Measurements from ENCODE around the gene MED31. TPM values are rescaled to one million over a fixed set of nuclear protein-coding genes. Genes with fewer than 3 reads are reported as not detected.
A peak's percentile ranks its signal among the peaks of the same experiment; 100 is the strongest.

MED31 gene
- total RNA-seq, 2 experiments from 2014 or later: 17.7 to 24.5 TPM

- no peak for DNase-seq
- H3K4me3 Mint-ChIP-seq: no peak overlapping the region
- no peaks in the 10 kb centered on the region for H3K36me3 Mint-ChIP-seq (ENCODE audit: low read depth)
- ChIA-PET POLR2A (no interaction called here), CTCF (interaction anchor here (0.6 kb wide), 1 partner anchor 29 kb away, joined by 3 read pairs; no protein-coding TSS in a partner anchor)
- H3K9me3 Mint-ChIP-seq (ENCODE audit: low read depth): no peaks in the 10 kb centered on the region
- H3K27ac Mint-ChIP-seq: no peak overlapping the region
- H3K27me3 Mint-ChIP-seq: peaks cover 22% of the 10 kb centered on the region
- intact Hi-C loops (cut with DNase I, micrococcal nuclease): no loop called here
- ATAC-seq: no peak
- no peaks in the 10 kb centered on the region for H3K4me1 Mint-ChIP-seq
These were observed 34.6 kb upstream of the MED31 start for GRCh38 chr17:6686026-6686425.

- ATAC-seq: no peak
- Mint-ChIP-seq H3K36me3 (ENCODE audit: low read depth) (no peaks in the 10 kb centered on the region), H3K9me3 (ENCODE audit: low read depth) (no peaks in the 10 kb centered on the region), H3K4me1 (no peaks in the 10 kb centered on the region), H3K27ac (no peak overlapping the region), H3K4me3 (no peak overlapping the region), H3K27me3 (peaks cover 22% of the 10 kb centered on the region)
- DNase-seq: no peak
- ChIA-PET CTCF (interaction anchor here (0.6 kb wide), 1 partner anchor 105 kb away, joined by 3 read pairs; no protein-coding TSS in a partner anchor), POLR2A (no interaction called here)
- intact Hi-C loops (cut with DNase I, micrococcal nuclease): no loop called here
These were observed 33.7 kb upstream of the MED31 start for GRCh38 chr17:6684881-6685767.

GRCh38 chr17:6684460-6684783 is 33.0 kb upstream of the MED31 start:
- Mint-ChIP-seq H3K36me3 (ENCODE audit: low read depth) (no peaks in the 10 kb centered on the region), H3K27ac (no peak overlapping the region), H3K9me3 (ENCODE audit: low read depth) (no peaks in the 10 kb centered on the region), H3K4me3 (no peak overlapping the region), H3K4me1 (no peaks in the 10 kb centered on the region), H3K27me3 (peaks cover 21% of the 10 kb centered on the region)
- ChIA-PET CTCF (no interaction called here), POLR2A (no interaction called here)
- ATAC-seq (no peak), DNase-seq (no peak)
- intact Hi-C loops (cut with DNase I, micrococcal nuclease): no loop called here

GRCh38 chr17:6683730-6684459 is 32.5 kb upstream of the MED31 start:
- H3K4me1 Mint-ChIP-seq: no peaks in the 10 kb centered on the region
- ChIA-PET CTCF (no interaction called here), POLR2A (no interaction called here)

GRCh38 chr17:6683081-6683684 is 31.8 kb upstream of the MED31 start:
- ChIA-PET POLR2A (no interaction called here), CTCF (interaction anchor here (0.9 to 1.5 kb wide), 3 partner anchors 11 to 160 kb away, joined by 3 to 4 read pairs (median 4); no protein-coding TSS in a partner anchor)
- ATAC-seq (no peak), DNase-seq (no peak)
- no peaks in the 10 kb centered on the region for H3K4me1 Mint-ChIP-seq
- peaks cover 23% of the 10 kb centered on the region for H3K27me3 Mint-ChIP-seq
- intact Hi-C loops (cut with DNase I, micrococcal nuclease): no loop called here
- no peak overlapping the region for H3K4me3 Mint-ChIP-seq
- no peaks in the 10 kb centered on the region for H3K9me3 Mint-ChIP-seq (ENCODE audit: low read depth)
- H3K36me3 Mint-ChIP-seq (ENCODE audit: low read depth): no peaks in the 10 kb centered on the region
- H3K27ac Mint-ChIP-seq: no peak overlapping the region

More at GRCh38 chr17:6683730-6684459, 32.5 kb upstream of the MED31 start:
- Mint-ChIP-seq H3K9me3 (ENCODE audit: low read depth) (no peaks in the 10 kb centered on the region), H3K4me3 (no peak overlapping the region), H3K27ac (no peak overlapping the region), H3K36me3 (ENCODE audit: low read depth) (no peaks in the 10 kb centered on the region), H3K27me3 (peaks cover 21% of the 10 kb centered on the region)
- intact Hi-C loops (cut with DNase I, micrococcal nuclease): no loop called here
- ATAC-seq: no peak
- DNase-seq: no peak

GRCh38 chr17:6682339-6682738 is 30.9 kb upstream of the MED31 start:
- POLR2A ChIA-PET: no interaction called here
- Mint-ChIP-seq H3K27ac (no peak overlapping the region), H3K9me3 (ENCODE audit: low read depth) (no peaks in the 10 kb centered on the region), H3K4me1 (peaks cover 3% of the 10 kb centered on the region), H3K4me3 (no peak overlapping the region), H3K27me3 (peaks cover 19% of the 10 kb centered on the region), H3K36me3 (ENCODE audit: low read depth) (no peaks in the 10 kb centered on the region)
- CTCF ChIA-PET: interaction anchor here (0.9 to 1.5 kb wide), 3 partner anchors 10 to 161 kb away, joined by 3 to 4 read pairs (median 4); no protein-coding TSS in a partner anchor
- ATAC-seq (no peak), DNase-seq (no peak)
- intact Hi-C loops (cut with DNase I, micrococcal nuclease): no loop called here

- H3K4me3 Mint-ChIP-seq: no peak overlapping the region
- ChIA-PET CTCF (interaction anchor here (1.2 kb wide), 1 partner anchor 162 kb away, joined by 4 read pairs; no protein-coding TSS in a partner anchor), POLR2A (no interaction called here)
- peaks cover 14% of the 10 kb centered on the region for H3K27me3 Mint-ChIP-seq
- no peaks in the 10 kb centered on the region for H3K36me3 Mint-ChIP-seq (ENCODE audit: low read depth)
- DNase-seq (no peak), ATAC-seq (no peak)
- intact Hi-C loops (cut with DNase I, micrococcal nuclease): no loop called here
- H3K27ac Mint-ChIP-seq: no peak overlapping the region
- no peaks in the 10 kb centered on the region for H3K9me3 Mint-ChIP-seq (ENCODE audit: low read depth)
- H3K4me1 Mint-ChIP-seq: peaks cover 6% of the 10 kb centered on the region
These were observed 30.3 kb upstream of the MED31 start for GRCh38 chr17:6681671-6682070.

- POLR2A ChIA-PET: no interaction called here
- ATAC-seq (no peak), DNase-seq (no peak)
- Mint-ChIP-seq H3K9me3 (ENCODE audit: low read depth) (no peaks in the 10 kb centered on the region), H3K27ac (no peak overlapping the region), H3K36me3 (ENCODE audit: low read depth) (no peaks in the 10 kb centered on the region), H3K4me1 (peaks cover 6% of the 10 kb centered on the region), H3K27me3 (peaks cover 14% of the 10 kb centered on the region), H3K4me3 (no peak overlapping the region)
- CTCF ChIA-PET: no interaction called here
- intact Hi-C loops (cut with DNase I, micrococcal nuclease): no loop called here
These were observed 29.8 kb upstream of the MED31 start for GRCh38 chr17:6681176-6681575.

- Mint-ChIP-seq H3K4me3 (no peak overlapping the region), H3K4me1 (peaks cover 6% of the 10 kb centered on the region), H3K36me3 (ENCODE audit: low read depth) (no peaks in the 10 kb centered on the region), H3K9me3 (ENCODE audit: low read depth) (no peaks in the 10 kb centered on the region), H3K27ac (no peak overlapping the region), H3K27me3 (peaks cover 10% of the 10 kb centered on the region)
- DNase-seq (no peak), ATAC-seq (no peak)
- ChIA-PET CTCF (no interaction called here), POLR2A (no interaction called here)
- intact Hi-C loops (cut with DNase I, micrococcal nuclease): no loop called here
These were observed 27.8 kb upstream of the MED31 start for GRCh38 chr17:6679241-6679640.

- DNase-seq: no peak
- Mint-ChIP-seq H3K9me3 (ENCODE audit: low read depth) (no peaks in the 10 kb centered on the region), H3K4me3 (no peak overlapping the region), H3K27ac (no peak overlapping the region), H3K4me1 (peaks cover 6% of the 10 kb centered on the region), H3K36me3 (ENCODE audit: low read depth) (no peaks in the 10 kb centered on the region), H3K27me3 (peaks cover 9% of the 10 kb centered on the region)
- intact Hi-C loops (cut with DNase I, micrococcal nuclease): no loop called here
- CTCF ChIA-PET: interaction anchor here (1.0 kb wide), 2 partner anchors 12 to 233 kb away, joined by 3 to 4 read pairs; no protein-coding TSS in a partner anchor
- ATAC-seq: no peak
- POLR2A ChIA-PET: no interaction called here
These were observed 26.5 kb upstream of the MED31 start for GRCh38 chr17:6677946-6678345.

- Mint-ChIP-seq H3K36me3 (ENCODE audit: low read depth) (no peaks in the 10 kb centered on the region), H3K9me3 (ENCODE audit: low read depth) (no peaks in the 10 kb centered on the region), H3K27ac (no peak overlapping the region), H3K4me3 (no peak overlapping the region), H3K4me1 (peaks cover 6% of the 10 kb centered on the region), H3K27me3 (peaks cover 9% of the 10 kb centered on the region)
- POLR2A ChIA-PET: no interaction called here
- DNase-seq (peak; percentile 42), ATAC-seq (no peak)
- intact Hi-C loops (cut with DNase I, micrococcal nuclease): no loop called here
- CTCF ChIA-PET: interaction anchor here (0.5 to 1.3 kb wide), 4 partner anchors 10 to 1217 kb away, joined by 3 to 6 read pairs (median 4); no protein-coding TSS in a partner anchor
These were observed 25.9 kb upstream of the MED31 start for GRCh38 chr17:6677158-6677831.
